CMK (cell line): ENCODE results near the gene SORCS2.

ENCODE experiments used
- DNase-seq: peaks from one replicate; pipeline ENCODE4 v3.0.0-alpha.2; 2010; ENCODE audit warnings: low read depth

SORCS2 gene

GRCh38 chr4:7637971-7638370 is 445.6 kb downstream of the SORCS2 start:
- DNase-seq: no peak

- no peak for DNase-seq
These were observed 446.2 kb downstream of the SORCS2 start for GRCh38 chr4:7638489-7638888.

- DNase-seq: no peak
These were observed 446.8 kb downstream of the SORCS2 start for GRCh38 chr4:7638984-7639789.

GRCh38 chr4:7640136-7640535 is 447.8 kb downstream of the SORCS2 start:
- DNase-seq: no peak

- no peak for DNase-seq
These were observed 449.4 kb downstream of the SORCS2 start for GRCh38 chr4:7641712-7642111.

GRCh38 chr4:7642741-7643458 is 450.6 kb downstream of the SORCS2 start:
- no peak for DNase-seq

- DNase-seq: no peak
These were observed 452.8 kb downstream of the SORCS2 start for GRCh38 chr4:7645158-7645557.

- no peak for DNase-seq
These were observed 453.6 kb downstream of the SORCS2 start for GRCh38 chr4:7645956-7646355.

- no peak for DNase-seq
These were observed 454.2 kb downstream of the SORCS2 start for GRCh38 chr4:7646384-7647061.

- no peak for DNase-seq
These were observed 454.8 kb downstream of the SORCS2 start for GRCh38 chr4:7647186-7647585.

GRCh38 chr4:7647600-7648543 is 455.5 kb downstream of the SORCS2 start:
- peak; percentile 49 for DNase-seq

GRCh38 chr4:7648544-7649395 is 456.4 kb downstream of the SORCS2 start:
- DNase-seq: no peak

GRCh38 chr4:7649411-7649740 is 457.0 kb downstream of the SORCS2 start:
- DNase-seq: no peak

- peak; percentile 42 for DNase-seq
These were observed 457.6 kb downstream of the SORCS2 start for GRCh38 chr4:7649741-7650531.

GRCh38 chr4:7650606-7651385 is 458.5 kb downstream of the SORCS2 start:
- no peak for DNase-seq

- DNase-seq: no peak
These were observed 459.2 kb downstream of the SORCS2 start for GRCh38 chr4:7651461-7651921.

- DNase-seq: no peak
These were observed 459.7 kb downstream of the SORCS2 start for GRCh38 chr4:7652006-7652405.

- no peak for DNase-seq
These were observed 460.1 kb downstream of the SORCS2 start for GRCh38 chr4:7652451-7652881.

- DNase-seq: no peak
These were observed 460.6 kb downstream of the SORCS2 start for GRCh38 chr4:7652906-7653305.
